ENCODE results near the gene CUL9.

CUL9 gene

DNA sequence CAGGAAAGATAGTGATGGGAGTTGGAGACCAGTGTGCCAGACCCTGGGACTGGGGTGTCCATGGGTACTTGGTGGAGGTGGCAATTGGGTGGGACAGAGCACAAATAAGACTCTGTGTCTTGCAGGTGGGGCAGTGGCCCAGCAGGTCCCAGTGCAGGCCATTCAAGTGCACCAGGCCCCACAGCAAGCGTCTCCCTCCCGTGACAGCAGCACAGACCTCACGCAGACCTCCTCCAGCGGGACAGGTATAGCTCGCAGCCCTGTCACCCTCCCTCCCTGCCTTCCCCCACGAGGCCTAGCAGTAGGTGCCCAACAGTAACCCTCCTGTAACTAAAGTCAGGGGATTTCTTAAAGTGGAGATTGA, 5.6 kb upstream of the CUL9 start:
- TF ChIP-seq, protein P1, sequence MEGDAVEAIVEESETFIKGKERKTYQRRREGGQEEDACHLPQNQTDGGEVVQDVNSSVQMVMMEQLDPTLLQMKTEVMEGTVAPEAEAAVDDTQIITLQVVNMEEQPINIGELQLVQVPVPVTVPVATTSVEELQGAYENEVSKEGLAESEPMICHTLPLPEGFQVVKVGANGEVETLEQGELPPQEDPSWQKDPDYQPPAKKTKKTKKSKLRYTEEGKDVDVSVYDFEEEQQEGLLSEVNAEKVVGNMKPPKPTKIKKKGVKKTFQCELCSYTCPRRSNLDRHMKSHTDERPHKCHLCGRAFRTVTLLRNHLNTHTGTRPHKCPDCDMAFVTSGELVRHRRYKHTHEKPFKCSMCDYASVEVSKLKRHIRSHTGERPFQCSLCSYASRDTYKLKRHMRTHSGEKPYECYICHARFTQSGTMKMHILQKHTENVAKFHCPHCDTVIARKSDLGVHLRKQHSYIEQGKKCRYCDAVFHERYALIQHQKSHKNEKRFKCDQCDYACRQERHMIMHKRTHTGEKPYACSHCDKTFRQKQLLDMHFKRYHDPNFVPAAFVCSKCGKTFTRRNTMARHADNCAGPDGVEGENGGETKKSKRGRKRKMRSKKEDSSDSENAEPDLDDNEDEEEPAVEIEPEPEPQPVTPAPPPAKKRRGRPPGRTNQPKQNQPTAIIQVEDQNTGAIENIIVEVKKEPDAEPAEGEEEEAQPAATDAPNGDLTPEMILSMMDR (IDR thresholded peaks at IDR 0.05) = no peak

DNA sequence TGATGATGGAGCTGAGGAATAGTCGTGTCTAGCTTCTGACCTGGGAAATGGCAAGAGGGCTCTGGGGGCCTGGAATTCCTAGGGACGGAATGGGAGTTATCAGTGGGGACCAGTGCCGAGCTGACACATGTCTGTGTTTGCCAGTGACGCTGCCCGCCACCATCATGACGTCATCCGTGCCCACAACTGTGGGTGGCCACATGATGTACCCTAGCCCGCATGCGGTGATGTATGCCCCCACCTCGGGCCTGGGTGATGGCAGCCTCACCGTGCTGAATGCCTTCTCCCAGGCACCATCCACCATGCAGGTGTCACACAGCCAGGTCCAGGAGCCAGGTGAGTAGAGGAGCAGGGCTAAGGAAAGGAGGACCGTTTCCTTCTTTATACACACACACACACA, 3.8 kb upstream of the CUL9 start:
- TF ChIP-seq, protein P1 (IDR thresholded peaks at IDR 0.05) = no peak

- TF ChIP-seq, protein P1 (IDR thresholded peaks at IDR 0.05) = no peak
These were observed 2.8 kb upstream of the CUL9 start for GRCh38 chr6:43178951-43179830.

DNA sequence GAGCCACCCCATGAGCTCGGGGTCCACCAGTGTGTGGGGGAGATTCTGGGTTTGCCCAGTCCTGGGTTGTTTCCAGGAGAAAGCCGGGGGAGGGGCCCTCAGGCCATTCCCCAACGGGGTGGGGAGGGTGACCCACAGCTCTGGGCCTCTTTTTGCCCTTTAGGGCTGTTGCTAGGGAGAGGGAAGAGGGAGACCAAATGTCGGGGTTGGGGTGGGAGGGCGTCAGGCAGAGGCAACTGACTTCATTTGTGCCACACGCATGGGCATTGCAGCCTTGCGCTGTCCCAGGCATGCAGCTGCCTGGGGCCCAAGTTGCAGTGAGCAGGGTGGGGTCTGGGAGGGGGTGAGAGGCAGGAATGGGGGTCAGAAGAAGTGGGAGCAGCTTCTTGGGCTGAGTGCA, 1.9 kb upstream of the CUL9 start:
- TF ChIP-seq, protein P1 (IDR thresholded peaks at IDR 0.05) = no peak

DNA sequence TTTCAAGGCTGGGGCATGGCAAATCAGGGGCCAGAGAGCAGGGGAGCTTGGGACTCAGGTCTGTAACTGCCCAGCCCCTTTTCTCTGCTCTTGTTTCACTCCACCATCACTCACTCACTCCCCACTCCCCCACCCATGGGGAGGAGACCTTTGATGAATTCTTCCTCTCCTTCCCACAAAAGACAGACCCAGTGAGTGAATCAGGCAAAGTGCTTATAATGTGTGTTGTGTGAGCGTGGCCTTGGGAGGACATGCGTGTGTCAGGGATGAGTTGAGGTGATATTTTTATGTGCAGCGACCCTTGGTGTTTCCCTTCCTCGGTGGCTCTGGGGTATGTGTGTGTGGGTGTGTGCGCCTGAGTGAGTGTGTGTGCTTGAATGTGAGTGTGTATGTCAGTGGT, 1.0 kb upstream of the CUL9 start:
- TF ChIP-seq, protein P1 (IDR thresholded peaks at IDR 0.05) = no peak

DNA sequence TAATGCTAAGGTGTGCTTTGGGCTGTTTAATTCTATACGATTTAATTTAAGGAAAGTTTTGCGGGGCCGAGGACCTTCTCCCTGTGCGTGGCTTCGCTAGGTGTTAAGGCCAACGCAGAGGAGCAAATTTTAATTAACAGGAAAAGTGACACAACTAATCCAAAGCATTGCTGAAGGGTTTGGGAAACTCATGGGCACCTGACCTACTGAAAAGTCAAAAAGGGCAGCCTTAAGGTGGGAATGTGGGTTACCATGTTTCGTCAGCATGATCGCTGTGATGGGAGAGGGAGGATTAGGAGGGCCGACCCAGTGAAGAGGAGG, 415 bp upstream of the CUL9 start:
- TF ChIP-seq, protein P1 (IDR thresholded peaks at IDR 0.05) = no peak

- TF ChIP-seq, protein P1 (IDR thresholded peaks at IDR 0.05) = no peak
These were observed 1.4 kb downstream of the CUL9 start for GRCh38 chr6:43183441-43183840.
